B cell (primary cell): Measurements from ENCODE around the gene MAMLD1. TPM values are rescaled to one million over a fixed set of nuclear protein-coding genes. Genes with fewer than 3 reads are reported as not detected.

Experiments used
- ATAC-seq: fragments of 200-7000 bp; cut with Tn5 transposase; one replicate; pipeline ENCODE4 v1.10.0; 2021; ENCODE audit warnings: low read depth, mild to moderate bottlenecking, moderate number of reproducible peaks, moderate library complexity
- CTCF ChIA-PET: fragments of 350-600 bp; sonication (Branson Sonifier 250); formaldehyde crosslinking; loops from one replicate; lab custom pipeline; 2021; ENCODE audit warnings: antibody characterized with exemption, inconsistent platforms; lab: Charles Lee
- POLR2A ChIA-PET: fragments of 350-600 bp; sonication (Branson Sonifier 250); formaldehyde crosslinking; loops from one replicate; lab custom pipeline; 2021; ENCODE audit warnings: antibody characterized with exemption; lab: Charles Lee
- DNase-seq: peaks from one replicate; pipeline ENCODE4 v3.0.0; 2013
- H2AFZ ChIP-seq: 2 replicates; pipeline ENCODE4 v1.6.1; 2012; ENCODE audit warnings: mild to moderate bottlenecking, low read depth, low read length; ENCODE audit not compliant: insufficient read depth, poor library complexity, severe bottlenecking
- H3K27ac ChIP-seq, 2 donors: 1 replicate in 1 of 2; 2 replicates in 1 of 2; pipeline ENCODE4 v1.5.1; 2012 to 2013; ENCODE audit warnings: low read length in 2 of 2, mild to moderate bottlenecking in 2 of 2, moderate library complexity in 1 of 2
- H3K27me3 ChIP-seq, 4 experiments: fragments of 200-600 bp in 1 of 4; sonication (generic) in 1 of 4; replicated peaks in 1 of 4; 1 replicate in 2 of 4; 2 replicates in 2 of 4; pipeline versions ENCODE4 v1.6.1 to v1.7.0; 2013 to 2016; ENCODE audit warnings: low read length in 3 of 4, mild to moderate bottlenecking in 2 of 4, mixed read lengths in 1 of 4, moderate library complexity in 1 of 4; ENCODE audit not compliant: insufficient read depth in 4 of 4, control insufficient read depth in 3 of 4; ENCODE audit errors: control extremely low read depth in 1 of 4
- H3K36me3 ChIP-seq, 2 experiments: replicated peaks in 1 of 2; 1 replicate in 1 of 2; 2 replicates in 1 of 2; pipeline versions ENCODE4 v1.6.1 to v1.7.1; 2013; ENCODE audit warnings: low read length in 1 of 2; ENCODE audit not compliant: insufficient read depth in 2 of 2, control insufficient read depth in 1 of 2; ENCODE audit errors: control extremely low read depth in 1 of 2, extremely low read depth in 1 of 2
- H3K4me1 ChIP-seq, 2 donors: fragments of 200-600 bp in 1 of 2; sonication (generic) in 1 of 2; 1 replicate in 1 of 2; 2 replicates in 1 of 2; pipeline versions ENCODE4 v1.5.1 to v1.6.1; 2013 to 2017; ENCODE audit warnings: low read length in 2 of 2; ENCODE audit not compliant: control insufficient read depth in 2 of 2, insufficient read depth in 2 of 2
- H3K4me2 ChIP-seq: replicated peaks from 2 replicates; pipeline ENCODE3; 2012; ENCODE audit warnings: mild to moderate bottlenecking, low read depth, low read length; ENCODE audit not compliant: poor library complexity, severe bottlenecking
- H3K4me3 ChIP-seq, 5 experiments: fragments of 200-600 bp in 1 of 5; sonication (generic) in 1 of 5; 1 replicate in 3 of 5; 2 replicates in 2 of 5; pipeline versions ENCODE4 v1.5.1 to v1.7.0; 2011 to 2016; ENCODE audit warnings: low read length in 4 of 5, mild to moderate bottlenecking in 4 of 5, low read depth in 2 of 5, control low read depth in 1 of 5, moderate library complexity in 1 of 5; ENCODE audit not compliant: insufficient read depth in 1 of 5; ENCODE audit errors: control extremely low read depth in 1 of 5, extremely low read depth in 1 of 5
- H3K79me2 ChIP-seq: fragments of 200-600 bp; sonication (generic); one replicate; pipeline ENCODE4 v1.6.0; 2016; ENCODE audit warnings: low read length; ENCODE audit not compliant: control insufficient read depth, insufficient read depth
- H3K9ac ChIP-seq: fragments of 200-600 bp; sonication (generic); 2 replicates; pipeline ENCODE4 v1.6.1; 2017; ENCODE audit warnings: mild to moderate bottlenecking, low read length, moderate library complexity
- H3K9me3 ChIP-seq, 3 donors: one replicate each; pipeline versions ENCODE4 v1.6.1 to v1.7.1; 2013; ENCODE audit warnings: low read length in 2 of 3; ENCODE audit not compliant: control insufficient read depth in 2 of 3, insufficient read depth in 1 of 3; ENCODE audit errors: control extremely low read depth in 1 of 3
- H4K20me1 ChIP-seq: 2 replicates; pipeline ENCODE4 v1.6.0; 2012; ENCODE audit warnings: mild to moderate bottlenecking, low read length; ENCODE audit not compliant: insufficient read depth, control insufficient read depth, poor library complexity, severe bottlenecking
- H3K27ac Mint-ChIP-seq: one replicate; pipeline ENCODE4 v1.8.0; 2021; ENCODE audit warnings: mixed read lengths
- H3K27me3 Mint-ChIP-seq: one replicate; pipeline ENCODE4 v1.8.0; 2021; ENCODE audit warnings: mixed read lengths
- H3K4me1 Mint-ChIP-seq: one replicate; pipeline ENCODE4 v1.8.0; 2021; ENCODE audit warnings: mixed read lengths
- H3K4me3 Mint-ChIP-seq: one replicate; pipeline ENCODE4 v1.8.0; 2021; ENCODE audit warnings: mixed read lengths
- H3K9me3 Mint-ChIP-seq: one replicate; pipeline ENCODE4 v1.8.0; 2022; ENCODE audit warnings: mixed read lengths; ENCODE audit not compliant: insufficient read depth
- CTCF ChIP-seq: fragments of 200-600 bp; IDR thresholded peaks from one replicate; pipeline ENCODE4 v1.8.0; 2022; ENCODE audit warnings: antibody characterized with exemption, mild to moderate bottlenecking
- EZH2 ChIP-seq: IDR thresholded peaks from 2 replicates; pipeline ENCODE4 v1.6.1; 2012; ENCODE audit warnings: borderline replicate concordance, low read depth, mild to moderate bottlenecking, moderate library complexity, low read length; ENCODE audit not compliant: insufficient read depth, poor library complexity, severe bottlenecking
- WGBS: methylation state at CpG from one replicate; pipeline ENCODE4 v1.1.5; 2013; ENCODE audit warnings: missing lambda C conversion rate; ENCODE audit not compliant: insufficient coverage; 5-methylcytosine and 5-hydroxymethylcytosine counted together
- intact Hi-C: fragments of 100-400 bp; cut with micrococcal nuclease; formaldehyde crosslinking; loops from one replicate; pipeline ENCODE4 v1.10.0; 2022
- polyA plus RNA-seq: library from polyadenylated mRNA; depleted of rRNA; stranded (reverse); fragments of >200 nt; gene quantifications from 2 replicates; pipeline ENCODE4 v1.2.3, GENCODE V29; 2012
- total RNA-seq, 2 donors: library from RNA; stranded (reverse); fragments of 120-200 nt in 1 of 2; gene quantifications; 1 replicate in 1 of 2; 2 replicates in 1 of 2; pipeline versions ENCODE4 v1.2.3 to v1.2.4, GENCODE V29; 2013 to 2022

MAMLD1 gene
- total and polyA plus RNA-seq, 2 donors (not counting 1 experiment from before 2014, with no cell fraction given): 1.4 to 1.9 TPM

DNA sequence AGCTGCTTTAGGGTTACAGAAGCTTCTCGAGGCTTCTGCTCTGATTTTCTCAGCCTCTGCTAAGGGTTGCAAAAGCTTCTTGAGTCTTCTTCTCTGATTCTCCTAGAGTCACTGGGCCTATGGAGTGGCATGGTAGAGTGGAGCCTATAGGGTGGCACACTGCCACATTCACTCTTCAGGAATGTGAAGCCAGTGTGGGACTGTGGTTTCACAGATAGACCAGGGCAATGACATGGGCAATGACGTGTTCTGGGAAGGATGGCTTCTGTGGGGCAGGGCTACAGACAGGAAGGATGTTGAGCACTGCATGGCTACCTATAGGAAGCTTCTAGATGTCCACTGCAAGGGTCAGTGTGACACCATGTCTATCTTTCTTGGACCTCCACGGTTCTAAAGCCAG, 11.0 kb upstream of the MAMLD1 start:
- no peaks in the 10 kb centered on the region for H3K4me1 Mint-ChIP-seq
- POLR2A ChIA-PET: no interaction called here

DNA sequence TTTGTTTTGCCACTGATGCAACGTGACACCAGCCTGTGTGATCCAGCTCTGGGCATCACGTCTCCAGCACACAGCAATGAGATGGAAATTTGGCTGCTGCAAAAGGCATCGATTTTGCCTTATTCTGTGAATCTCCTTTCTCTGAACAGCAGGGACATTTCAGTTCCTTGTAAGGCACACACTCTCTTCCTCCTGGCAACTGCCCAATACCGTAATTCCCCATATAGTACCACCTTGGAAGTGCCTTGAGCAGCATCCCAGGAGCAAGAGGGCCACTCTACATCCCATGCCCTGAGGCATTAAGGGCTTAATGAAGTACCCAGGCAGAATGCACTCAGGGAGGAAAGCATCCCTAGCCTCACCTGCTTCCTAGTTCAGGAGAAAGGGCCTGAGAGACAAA, 10.5 kb upstream of the MAMLD1 start:
- intact Hi-C loops: no loop called here
- ChIA-PET POLR2A (no interaction called here), CTCF (no interaction called here)
- no peak for ATAC-seq
- Histone ChIP-seq H4K20me1 (no peaks in the 10 kb centered on the region), H3K36me3 (no peaks in the 10 kb centered on the region), H3K9ac (no peak overlapping the region), H3K27me3 (no peaks in the 10 kb centered on the region), H3K4me3 (no peak overlapping the region), H3K9me3 (no peaks in the 10 kb centered on the region), H3K79me2 (no peaks in the 10 kb centered on the region), H2AFZ (no peak overlapping the region), H3K4me2 (no peak overlapping the region), H3K4me1 (no peaks in the 10 kb centered on the region), H3K27ac (no peak overlapping the region)
- no peaks in the 10 kb centered on the region for H3K4me1 Mint-ChIP-seq
- WGBS: 85% methylated on average over 2 of the region's 4 CpGs
- H3K27me3 Mint-ChIP-seq: peaks cover 7% of the 10 kb centered on the region
- DNase-seq: no peak
- H3K27ac Mint-ChIP-seq: no peak overlapping the region
- TF ChIP-seq CTCF: no peak
- TF ChIP-seq EZH2: no peak
- H3K9me3 Mint-ChIP-seq: no peaks in the 10 kb centered on the region
- no peak overlapping the region for H3K4me3 Mint-ChIP-seq

More for the DNA sequence above, 11.0 kb upstream of the MAMLD1 start:
- Histone ChIP-seq H3K9me3 (no peaks in the 10 kb centered on the region), H3K4me2 (no peak overlapping the region), H4K20me1 (no peaks in the 10 kb centered on the region), H3K9ac (no peak overlapping the region), H2AFZ (no peak overlapping the region), H3K4me3 (no peak overlapping the region), H3K4me1 (no peaks in the 10 kb centered on the region), H3K27ac (no peak overlapping the region), H3K36me3 (no peaks in the 10 kb centered on the region), H3K79me2 (no peaks in the 10 kb centered on the region), H3K27me3 (no peaks in the 10 kb centered on the region)
- WGBS: 57% methylated on average over 1 of the region's 3 CpGs
- ATAC-seq: no peak
- Mint-ChIP-seq H3K27me3 (peaks cover 7% of the 10 kb centered on the region), H3K27ac (no peak overlapping the region), H3K9me3 (no peaks in the 10 kb centered on the region), H3K4me3 (no peak overlapping the region)
- CTCF ChIA-PET: interaction anchor here (0.6 kb wide), 1 partner anchor 45 kb away, joined by 3 read pairs; no protein-coding TSS in a partner anchor
- intact Hi-C loops: no loop called here
- TF ChIP-seq EZH2 (no peak), CTCF (no peak)
- no peak for DNase-seq
